Ureter (tissue), 1 donor: ENCODE data around the gene KCNIP3. TPM values are rescaled to one million over a fixed set of nuclear protein-coding genes. Genes with fewer than 3 reads are reported as not detected.
"Not testable (repeated sequence)": the region's sequence is repeated elsewhere in the genome, so short reads cannot be mapped to it uniquely, and the experiment has no call there.

ENCODE experiments used
- DNase-seq: peaks from one replicate; pipeline ENCODE4 v3.0.0-alpha.2; 2020; ENCODE audit warnings: low spot score
- total RNA-seq: library from RNA; stranded (reverse); gene quantifications from one replicate; pipeline ENCODE4 v1.2.4, GENCODE V29; 2023
- donor health status: DM: yes; HTN: yes; CAD: no.

Gene KCNIP3
- total RNA-seq, 1 donor from 2014 or later, result 6.2 TPM

DNA sequence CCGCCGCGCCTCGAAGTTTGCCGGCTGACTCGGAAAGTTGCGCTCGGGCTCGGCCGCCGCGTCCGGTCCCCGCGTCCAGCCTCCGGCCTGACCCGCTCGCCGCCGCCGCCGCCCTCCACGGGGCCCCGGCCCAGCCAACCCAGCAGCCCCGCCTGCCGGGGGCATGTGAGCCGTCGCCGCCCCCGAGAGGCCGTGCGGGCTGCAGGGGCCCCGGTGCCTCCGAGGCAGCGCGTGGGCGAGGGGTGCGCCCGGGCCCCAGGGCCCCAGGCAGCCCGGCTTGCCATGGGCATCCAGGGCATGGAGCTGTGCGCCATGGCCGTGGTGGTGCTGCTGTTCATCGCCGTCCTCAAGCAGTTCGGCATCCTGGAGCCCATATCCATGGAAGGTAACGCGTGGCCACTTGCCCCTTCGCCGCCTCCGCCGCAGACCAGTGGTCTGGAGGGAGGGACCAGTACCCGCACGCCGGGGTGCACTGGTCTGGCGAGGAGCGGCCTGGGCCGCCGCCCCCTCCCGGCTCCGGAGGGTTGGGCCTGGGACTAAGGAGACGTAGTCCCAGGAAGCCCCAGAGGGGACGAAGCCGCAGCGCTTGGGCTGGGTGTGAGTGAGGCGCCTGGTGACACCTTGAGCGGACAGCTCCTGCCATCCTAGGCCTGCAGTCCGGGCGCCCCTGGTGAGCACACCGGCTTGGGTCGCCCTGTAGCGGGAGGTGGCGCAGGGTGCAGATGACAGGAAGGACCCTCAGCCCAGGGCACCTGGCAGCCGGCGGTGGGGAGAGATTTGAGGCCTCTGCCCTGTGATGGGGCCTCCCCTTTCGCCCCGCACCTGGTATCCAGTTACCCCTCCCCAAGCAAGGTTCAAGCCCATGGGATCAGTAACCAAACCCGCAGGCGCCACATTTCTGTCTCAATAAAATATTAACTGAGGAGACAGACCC is 49.9 kb downstream of the KCNIP3 start:
- peak; percentile 43 for DNase-seq

DNA sequence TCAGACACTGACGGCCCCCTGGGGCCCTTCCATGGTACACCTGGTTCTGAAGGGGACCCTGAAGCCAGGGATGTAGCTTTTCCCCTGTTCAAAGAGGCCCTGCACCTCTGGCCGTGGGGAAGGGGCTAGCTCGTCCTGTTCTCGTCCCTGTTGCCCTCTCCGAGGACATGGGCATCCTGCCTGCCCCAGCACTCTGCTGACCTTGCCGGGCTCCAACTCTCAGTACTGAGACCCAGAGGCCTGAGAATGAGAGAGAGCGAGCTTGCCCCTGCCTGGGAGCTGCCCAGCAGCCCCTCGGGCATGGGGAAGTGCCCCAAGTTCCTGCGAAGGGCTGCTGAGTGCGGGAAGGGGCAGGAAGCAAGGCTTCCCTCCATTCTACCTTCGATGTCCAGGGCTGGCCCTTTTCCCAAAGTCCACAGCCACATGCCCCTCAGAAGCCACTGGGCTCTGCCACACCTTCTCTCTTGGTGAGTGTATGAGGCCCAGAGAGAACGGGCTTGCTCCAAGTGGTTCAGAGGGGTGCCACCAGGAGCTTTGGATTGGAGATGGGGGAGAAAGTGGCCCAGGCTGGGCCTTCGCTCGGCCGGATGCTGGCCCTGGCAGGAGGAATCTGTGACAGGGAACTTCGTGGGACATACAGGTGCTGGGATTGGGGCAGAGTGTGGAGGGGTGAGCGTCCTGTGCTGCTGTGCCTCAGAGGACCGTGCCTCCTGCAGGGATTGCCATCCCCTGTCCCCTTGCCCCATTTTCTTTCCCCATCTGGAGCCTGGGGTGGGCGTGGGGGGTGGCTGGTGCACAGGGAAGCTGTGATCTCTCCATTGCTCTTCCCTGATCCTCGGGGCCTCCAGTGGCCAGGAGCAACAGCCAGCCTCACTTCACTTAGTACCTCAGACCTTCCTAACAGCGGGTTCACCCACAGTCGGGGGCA is 50.8 kb downstream of the KCNIP3 start:
- DNase-seq, result peak; percentile 38

DNA sequence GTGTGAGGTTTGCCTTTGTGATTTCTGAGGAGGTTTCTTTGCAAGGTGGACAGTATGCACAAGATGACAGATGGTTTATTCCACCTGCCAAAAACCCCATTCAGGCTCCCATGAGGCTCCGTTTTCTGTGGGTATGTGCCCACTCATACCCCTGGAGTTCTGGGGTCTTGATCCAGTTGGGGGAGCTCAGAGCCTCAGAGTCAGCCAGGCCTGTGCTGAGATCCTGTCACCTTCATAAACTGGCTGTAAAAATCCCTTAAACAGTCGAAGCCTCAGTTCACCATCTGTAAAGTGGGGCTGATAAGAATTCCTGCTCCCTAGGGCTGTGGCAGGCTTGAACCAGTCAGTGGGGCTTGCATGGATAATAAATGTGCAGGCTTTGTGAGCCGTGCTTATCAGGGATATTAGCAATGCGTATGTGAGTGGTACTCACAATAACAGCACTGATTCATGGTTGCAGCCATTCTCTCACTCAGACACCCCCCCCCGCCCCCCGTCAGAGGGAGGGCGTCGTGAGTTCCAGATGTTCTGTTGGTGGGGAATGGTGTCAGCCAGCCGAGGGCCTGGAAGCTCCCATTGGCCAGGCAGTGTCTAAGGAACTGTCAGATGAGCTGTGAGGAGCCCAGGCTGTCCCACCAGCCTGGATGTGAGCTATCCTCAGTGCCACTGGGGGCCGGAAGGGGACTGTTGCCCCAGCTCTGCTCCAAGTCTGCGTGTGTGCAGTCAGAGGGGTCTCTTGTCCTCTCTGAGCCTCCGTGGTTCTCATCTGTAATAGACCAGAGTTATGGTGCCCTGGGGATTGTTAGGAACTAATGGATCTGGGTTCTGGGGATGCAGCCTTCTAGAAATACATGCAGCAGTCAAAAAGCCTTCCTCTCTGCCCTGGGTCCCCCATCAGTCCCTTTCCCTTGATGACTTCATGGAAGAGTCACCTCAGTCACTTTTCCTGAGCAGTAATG is 51.7 kb downstream of the KCNIP3 start:
- peak; percentile 42 for DNase-seq

DNA sequence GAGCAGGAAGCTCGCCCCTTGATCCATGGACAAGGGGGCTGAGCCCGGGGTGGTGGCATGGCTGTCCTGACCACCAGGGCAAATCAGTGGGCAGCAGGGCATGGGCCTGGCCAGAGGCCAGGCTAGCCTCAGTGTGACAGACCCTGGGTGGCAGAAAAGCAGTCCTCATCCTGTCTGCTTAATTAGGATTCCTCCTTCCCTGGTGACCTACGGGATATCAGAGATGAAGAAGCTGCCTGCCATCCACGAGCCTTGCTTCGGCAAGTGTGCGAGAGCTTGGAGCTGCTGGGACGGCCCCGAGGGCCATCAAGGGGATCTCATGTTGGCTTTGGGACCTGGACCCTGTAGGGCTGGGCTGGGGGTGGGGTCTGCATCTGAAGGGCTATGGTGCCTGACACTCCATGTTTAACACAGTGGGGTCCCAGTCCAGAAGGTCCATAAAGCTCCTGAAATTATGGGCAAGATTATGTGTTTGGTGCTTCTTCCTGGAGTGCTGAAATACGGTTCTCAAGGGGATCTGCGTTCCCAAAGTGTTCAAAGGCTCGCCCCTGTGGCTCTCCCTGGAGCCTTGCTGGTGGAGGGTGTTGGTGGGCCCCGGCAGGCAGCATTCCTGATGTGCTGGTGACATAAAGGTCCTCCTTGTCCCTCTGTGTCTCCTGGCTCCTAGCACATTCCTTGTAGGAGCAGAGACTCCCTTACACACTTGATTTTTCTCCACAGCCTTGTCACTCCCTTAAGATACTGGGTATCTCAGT is 52.6 kb downstream of the KCNIP3 start:
- DNase-seq, result peak; percentile 40

DNA sequence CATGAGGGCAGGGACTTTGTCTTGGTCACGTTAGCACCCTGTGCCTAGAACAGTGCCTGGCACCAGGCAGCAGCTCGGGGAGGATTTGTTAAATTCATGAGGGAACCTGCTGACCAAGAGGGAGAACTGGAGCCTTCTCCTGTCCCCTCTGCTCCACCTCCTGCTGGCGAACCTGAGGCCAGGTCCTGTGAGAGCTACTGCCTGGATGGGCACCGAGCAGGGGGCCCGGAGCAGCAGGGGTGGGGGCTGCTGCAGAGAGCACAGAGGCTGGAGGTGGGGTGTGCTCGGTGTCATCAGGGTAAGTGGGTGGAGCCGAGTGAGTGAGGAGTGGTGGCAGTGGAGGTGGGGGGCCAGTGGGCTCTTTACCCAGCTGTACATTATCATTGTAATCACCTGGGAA is 53.2 kb downstream of the KCNIP3 start:
- peak; percentile 39 for DNase-seq

DNA sequence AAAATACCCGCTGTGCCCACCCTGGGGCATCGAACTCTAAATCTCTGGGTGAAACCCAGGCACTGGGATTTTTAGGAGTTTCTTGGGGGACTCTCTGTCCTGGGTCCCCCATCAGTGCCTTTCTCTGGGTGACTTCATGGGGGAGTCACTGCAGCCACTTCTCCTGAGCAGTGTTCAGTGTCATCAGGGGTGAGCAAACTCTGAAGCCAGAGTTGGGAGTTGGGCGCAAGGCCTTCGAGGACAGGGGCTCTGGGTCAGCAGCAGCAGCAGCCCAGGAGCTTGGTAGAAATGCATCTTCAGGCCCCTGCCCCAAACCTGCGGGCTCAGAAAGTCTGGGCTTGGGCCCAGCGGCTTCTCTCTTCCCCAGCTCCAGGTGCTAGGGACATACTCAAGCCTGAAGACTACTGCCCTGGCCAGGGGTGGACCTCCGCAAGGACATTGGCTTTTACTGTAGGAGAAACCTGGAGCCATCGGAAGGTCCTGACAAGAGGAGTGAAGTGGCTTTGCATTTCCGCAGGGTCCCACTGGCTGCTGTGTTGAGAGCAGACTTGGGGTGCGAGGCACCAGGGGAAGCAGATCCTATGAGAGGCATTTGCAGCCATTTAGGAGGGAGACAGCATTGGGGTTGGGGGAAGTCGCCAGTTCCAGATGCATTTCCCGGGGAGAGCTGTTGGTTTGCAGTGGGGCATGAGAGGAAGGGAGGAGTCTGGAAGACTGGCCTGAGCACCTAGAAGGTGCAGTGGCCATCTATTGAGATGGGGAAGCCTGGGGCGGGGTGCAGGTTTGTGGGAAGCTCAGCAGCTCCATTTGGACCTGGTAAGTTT is 53.8 kb downstream of the KCNIP3 start:
- peak; percentile 32 for DNase-seq

DNA sequence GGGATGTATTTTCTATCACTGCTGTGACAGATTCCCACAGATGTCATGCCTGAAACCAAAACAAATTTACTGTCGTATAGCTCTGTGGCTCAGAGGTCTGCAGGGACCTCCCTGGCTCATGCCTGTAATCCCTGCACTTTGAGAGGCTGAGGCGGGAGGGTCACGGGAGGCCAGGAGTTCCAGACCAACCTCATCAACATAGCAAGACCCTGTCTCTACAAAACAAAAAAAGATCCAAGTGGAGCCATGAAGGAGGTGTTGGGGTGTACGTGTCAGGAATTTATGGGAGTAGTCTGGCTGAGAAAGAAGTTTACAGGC is 54.4 kb downstream of the KCNIP3 start:
- DNase-seq, result no peak

DNA sequence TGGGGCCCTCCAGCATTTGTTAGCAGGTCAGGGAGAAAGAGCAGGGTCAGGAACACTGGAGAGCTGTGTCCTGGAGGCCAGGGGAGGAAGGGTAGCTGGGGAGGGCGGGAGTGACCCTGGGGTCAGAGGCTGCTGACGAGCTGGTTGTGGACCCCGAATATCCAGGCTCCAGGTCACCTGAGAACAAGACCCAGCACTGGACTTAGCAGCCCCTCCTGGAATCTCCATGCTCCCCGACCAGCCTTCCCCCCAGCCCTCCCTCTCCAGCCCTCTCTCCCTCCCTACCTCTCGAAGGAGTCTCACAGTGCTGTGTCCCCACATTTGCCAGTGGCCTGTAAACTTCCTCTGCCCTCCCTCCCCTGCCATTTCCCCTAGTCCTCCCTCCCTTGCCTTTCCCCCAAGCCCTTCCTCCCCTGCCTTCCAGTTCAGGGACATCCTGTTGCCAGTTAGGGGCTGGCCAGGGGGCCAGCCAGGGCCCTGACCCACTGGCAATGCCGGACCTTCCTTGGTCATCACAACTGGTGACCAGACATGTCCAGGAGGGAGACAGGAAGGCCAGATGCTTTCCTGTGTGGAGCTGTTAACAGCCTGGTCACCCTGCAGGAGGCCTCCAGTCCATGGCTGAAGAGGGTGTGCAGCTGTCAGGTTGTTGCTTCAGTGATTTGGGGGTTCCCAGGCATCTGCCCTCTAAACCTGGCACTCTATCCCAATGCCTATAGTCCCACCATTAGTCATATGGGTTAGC is 55.3 kb downstream of the KCNIP3 start:
- peak; percentile 29 for DNase-seq

DNA sequence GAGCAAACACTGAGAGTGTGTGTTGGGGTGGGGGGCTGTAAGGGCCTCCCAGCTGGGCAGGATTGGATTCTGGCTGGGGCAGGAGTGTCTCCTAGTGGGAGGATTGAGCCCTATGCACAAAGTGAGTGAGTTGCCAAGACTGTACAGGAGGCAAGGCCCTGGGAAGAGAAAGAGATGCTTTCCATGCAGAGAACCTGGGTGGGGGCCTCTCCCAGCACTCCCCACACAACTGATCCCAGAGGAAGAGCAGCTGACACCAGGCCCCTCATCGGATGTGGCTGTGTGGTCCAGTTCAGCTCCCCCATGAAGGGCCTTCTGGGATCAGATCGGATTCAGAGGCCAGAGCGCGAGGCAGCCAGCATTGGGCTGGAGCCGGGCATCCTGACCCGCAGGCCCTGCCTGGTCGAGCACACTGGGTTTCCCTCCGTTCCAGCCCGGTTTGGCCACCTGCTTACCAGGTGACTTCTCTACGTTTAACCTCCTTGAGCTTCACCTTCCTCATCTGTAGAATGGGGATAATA is 56.0 kb downstream of the KCNIP3 start:
- peak; percentile 33 for DNase-seq

DNA sequence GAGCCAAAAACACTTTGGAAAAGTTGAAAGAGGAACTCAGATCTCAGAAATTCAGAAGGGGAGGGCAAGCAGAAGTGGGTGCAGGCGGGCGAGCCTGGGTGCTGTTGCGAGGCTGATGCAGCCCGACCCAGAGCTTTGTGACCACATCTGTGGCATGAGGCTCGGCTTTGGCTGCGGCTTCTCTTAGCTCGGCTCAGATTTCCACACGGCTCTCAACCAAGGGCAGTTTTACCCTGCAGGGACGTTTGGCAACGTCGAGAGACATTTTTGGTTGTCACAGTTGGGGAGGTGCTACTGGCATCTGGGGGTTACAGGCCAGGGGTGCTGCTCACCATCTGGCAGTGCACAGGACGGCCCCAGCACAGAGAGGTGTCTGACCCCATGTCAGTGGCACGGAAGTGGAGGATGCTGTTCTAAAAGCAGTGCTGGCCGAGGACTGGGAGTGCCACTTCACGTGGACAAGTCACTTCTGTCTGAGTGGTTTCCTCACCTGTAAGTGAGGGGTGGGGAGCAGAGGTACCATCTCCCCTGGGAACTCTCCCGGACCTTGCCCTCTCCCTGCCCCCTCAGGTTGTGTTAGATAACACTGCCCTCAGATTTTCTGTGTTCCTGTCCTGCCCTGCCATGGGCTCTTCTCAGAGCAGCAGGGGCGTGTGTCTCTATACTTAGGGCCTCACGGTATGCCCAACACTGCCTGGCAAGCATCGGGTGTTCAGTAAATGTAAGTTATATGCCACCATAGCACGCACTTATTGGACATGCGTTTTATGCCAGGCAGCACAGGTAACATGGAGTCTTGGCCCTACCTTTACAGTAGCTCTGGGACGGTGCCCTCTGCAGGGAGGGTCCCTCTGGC is 56.7 kb downstream of the KCNIP3 start:
- DNase-seq, result peak; percentile 28

DNA sequence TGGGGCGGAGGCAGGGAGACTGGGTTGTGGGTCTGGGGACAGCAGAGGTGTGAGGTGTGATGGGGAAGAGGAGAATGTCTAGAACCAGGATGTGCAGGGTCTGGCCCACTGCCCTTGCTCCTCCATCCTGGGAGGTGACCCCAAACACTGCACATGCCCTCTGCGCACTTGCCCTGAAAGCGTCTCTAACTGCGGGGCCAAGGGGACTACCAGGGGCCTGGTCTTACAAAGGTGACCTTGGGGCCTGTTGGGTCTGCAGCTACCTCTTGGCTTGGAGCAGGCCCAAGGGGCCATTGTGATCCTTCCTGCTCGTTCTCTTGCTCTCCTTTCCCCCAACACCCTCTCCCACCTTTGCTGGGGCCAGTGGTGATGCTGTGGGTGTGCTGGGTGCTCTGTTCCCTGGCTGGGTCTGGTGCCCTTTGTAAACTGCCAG is 57.3 kb downstream of the KCNIP3 start:
- DNase-seq, result peak; percentile 34

DNA sequence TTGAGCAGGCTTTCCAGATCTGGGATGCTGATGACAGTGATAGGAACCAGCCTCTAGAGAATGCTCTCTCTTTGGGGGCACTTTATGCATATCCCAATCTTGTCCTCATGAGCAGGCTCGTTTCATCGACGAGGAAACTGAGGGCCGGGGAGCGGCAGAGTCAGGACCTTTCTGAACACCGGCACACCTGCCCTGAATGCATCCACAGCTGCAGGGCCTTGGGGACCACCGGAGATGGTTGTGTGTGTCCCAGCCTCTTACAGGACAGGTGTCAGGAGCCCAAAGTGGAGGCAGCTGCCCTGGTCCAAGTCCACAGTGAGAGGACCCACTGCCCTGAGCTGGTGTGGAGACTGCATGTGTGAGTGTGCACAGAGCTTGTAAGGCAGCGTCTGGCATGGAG is 57.8 kb downstream of the KCNIP3 start:
- peak; percentile 37 for DNase-seq

DNA sequence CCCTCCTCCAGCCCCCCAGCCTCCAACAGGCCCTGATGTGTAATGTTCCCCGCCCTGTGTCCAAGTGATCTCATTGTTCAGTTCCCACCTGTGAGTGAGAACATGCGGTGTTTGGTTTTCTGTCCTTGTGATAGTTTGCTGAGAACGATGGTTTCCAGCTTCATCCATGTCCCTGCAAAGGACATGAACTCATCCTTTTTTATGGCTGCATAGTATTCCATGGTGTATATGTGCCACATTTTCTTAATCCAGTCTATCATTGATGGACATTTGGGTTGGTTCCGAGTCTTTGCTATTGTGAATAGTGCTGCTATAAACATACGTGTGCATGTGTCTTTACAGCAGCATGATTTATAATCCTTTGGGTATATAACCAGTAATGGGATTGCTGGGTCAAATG is 58.3 kb downstream of the KCNIP3 start:
- not testable (repeated sequence) for DNase-seq

DNA sequence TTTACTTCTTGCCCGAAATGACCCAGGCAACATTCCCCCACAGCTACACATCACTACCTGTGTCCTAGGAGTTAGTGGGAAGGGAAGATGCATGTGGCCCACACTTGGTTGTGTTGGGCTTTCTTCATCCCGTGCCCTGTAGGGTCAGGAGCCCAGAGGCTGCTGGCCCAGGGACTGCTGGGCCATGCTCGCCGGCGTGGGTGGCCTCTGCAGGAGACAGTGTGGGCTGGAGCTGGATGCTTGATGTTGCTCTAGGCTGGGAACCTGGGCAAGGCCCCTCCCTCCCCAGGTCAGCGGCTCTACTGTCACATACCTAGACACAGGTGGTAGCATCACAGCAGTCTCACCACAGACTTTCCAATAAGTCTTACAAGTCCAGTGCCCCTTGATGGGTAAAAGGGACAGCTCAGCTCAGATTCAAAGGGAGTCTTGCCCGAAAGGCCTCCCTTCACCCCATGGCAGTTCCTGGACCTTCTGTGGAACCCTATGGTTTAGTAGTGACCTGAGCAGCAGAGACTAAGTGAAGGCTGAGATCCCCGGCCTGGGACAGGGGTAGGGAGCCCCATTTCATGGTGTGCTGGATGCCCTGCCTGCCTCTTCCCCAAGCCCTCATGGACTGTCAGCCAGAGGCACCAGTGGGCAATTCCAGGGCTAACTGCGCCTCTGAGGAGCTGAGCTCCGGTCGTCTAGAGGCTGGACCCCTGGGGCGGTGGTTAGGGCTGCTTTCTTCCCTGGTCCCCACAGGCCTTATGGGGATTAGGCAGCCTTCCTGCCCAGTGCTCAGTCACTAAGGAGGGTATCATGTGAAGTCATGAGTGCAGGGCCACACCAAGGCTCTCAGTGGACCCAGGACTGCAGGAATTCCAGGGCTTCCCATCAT is 59.9 kb downstream of the KCNIP3 start:
- DNase-seq, result peak; percentile 27

DNA sequence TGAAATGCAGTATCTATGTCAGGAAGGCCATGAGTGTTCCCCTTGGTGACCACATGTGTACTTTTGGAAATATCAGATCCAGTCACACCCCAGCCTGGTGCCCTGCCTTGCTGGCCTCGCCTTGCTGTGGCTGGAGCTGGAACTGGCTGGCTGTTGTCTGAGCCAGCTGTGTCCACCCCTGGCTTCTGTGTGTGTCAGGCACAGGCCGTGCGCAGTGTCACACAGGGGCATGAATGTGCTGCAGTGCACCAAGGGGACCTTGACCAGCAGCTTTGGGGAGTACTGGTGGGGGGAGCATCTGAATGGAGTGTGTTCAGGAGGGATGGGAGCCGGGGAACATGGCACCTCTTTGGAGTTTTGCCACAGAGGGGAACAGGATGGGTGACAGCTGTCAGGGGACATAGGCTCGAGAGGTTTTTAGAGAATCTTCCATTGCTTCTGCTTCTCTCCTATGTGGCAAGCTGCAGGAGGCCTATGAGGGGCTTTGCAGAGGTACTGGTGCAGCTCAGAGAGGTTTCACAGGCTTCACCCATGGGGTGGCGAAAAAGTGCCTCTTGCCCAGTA is 60.7 kb downstream of the KCNIP3 start:
- peak; percentile 29 for DNase-seq

DNA sequence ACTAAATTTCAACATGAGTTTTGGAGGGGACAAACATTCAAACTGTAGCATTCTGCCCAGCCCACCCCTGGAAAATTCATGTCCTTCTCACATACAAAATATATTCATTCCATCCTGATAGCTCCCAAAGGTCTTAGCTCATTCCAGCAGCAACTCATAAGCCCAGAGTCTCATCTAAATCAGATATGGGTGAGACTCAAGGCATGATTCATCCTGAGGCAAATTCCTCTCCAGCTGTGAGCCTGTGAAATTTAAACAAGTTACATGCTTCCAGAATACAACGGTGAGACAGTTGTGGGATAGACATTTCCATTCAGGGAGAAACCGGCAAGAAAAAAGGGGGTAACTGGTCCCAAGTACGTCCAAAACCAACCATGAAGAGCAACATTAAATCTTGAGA is 61.9 kb downstream of the KCNIP3 start:
- DNase-seq, result no peak
